OCI-LY3 (cell line): ENCODE results near the gene GPM6B.

Experiments used
- CTCF ChIP-seq: fragments of 200-600, 300-600 bp; sonication (generic); IDR thresholded peaks from 2 replicates; pipeline ENCODE4 v1.5.1; 2014; ENCODE audit warnings: antibody characterized with exemption, low read length, low read depth
- EZH2phosphoT487 ChIP-seq: fragments of 200-600 bp; shearing (Covaris generic); IDR thresholded peaks from 2 replicates; pipeline ENCODE4 v1.6.1; 2018; ENCODE audit warnings: antibody characterized with exemption, mixed run types, low read depth

- TF ChIP-seq CTCF (no peak), EZH2phosphoT487 (no peak)
Observed at GRCh38 chrX:13791559-13791958, 25.3 kb downstream of the GPM6B start.
